Astrocyte (in vitro differentiated cells and primary cell): ENCODE results near the gene GSN.

ENCODE experiments used
- EZH2 ChIP-seq: IDR thresholded peaks from 2 replicates; pipeline ENCODE4 v1.6.1; 2012; ENCODE audit warnings: mild to moderate bottlenecking, low read length, inconsistent platforms; ENCODE audit not compliant: insufficient read depth
- TF ChIP-seq, protein P1 (sequence below): IDR thresholded peaks from 2 replicates; pipeline ENCODE4 v1.5.1; 2011; ENCODE audit warnings: low read depth, mild to moderate bottlenecking, inconsistent platforms, low read length, moderate library complexity; ENCODE audit not compliant: insufficient read depth

GRCh38 chr9:121366611-121367192 is 98.7 kb downstream of the GSN start:
- TF ChIP-seq, protein P1, sequence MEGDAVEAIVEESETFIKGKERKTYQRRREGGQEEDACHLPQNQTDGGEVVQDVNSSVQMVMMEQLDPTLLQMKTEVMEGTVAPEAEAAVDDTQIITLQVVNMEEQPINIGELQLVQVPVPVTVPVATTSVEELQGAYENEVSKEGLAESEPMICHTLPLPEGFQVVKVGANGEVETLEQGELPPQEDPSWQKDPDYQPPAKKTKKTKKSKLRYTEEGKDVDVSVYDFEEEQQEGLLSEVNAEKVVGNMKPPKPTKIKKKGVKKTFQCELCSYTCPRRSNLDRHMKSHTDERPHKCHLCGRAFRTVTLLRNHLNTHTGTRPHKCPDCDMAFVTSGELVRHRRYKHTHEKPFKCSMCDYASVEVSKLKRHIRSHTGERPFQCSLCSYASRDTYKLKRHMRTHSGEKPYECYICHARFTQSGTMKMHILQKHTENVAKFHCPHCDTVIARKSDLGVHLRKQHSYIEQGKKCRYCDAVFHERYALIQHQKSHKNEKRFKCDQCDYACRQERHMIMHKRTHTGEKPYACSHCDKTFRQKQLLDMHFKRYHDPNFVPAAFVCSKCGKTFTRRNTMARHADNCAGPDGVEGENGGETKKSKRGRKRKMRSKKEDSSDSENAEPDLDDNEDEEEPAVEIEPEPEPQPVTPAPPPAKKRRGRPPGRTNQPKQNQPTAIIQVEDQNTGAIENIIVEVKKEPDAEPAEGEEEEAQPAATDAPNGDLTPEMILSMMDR, result no peak
- TF ChIP-seq EZH2, result no peak
